ENCODE measurements around the gene DENND4C.

The DENND4C gene

GRCh38 chr9:19298436-19299000, 68.0 kb downstream of the DENND4C start:
- H3K4me1 ChIP-seq (ENCODE audit: control insufficient read depth in 1 of 2, insufficient read depth in 1 of 2, low read depth in 1 of 2, low read length in 1 of 2): no peaks in the 10 kb centered on the region
- H3K4me3 ChIP-seq (ENCODE audit: low read depth in 1 of 2, low read length in 1 of 2): no peak overlapping the region
- no peaks in the 10 kb centered on the region for H3K9me3 ChIP-seq
- peaks cover 14% of the 10 kb centered on the region for H3K36me3 ChIP-seq
- H3K27ac ChIP-seq: no peak overlapping the region
- no peak for TF ChIP-seq CTCF (IDR thresholded peaks at IDR 0.05)
- no peaks in the 10 kb centered on the region for H3K27me3 ChIP-seq

GRCh38 chr9:19303216-19303615, 72.7 kb downstream of the DENND4C start:
- Histone ChIP-seq H3K9me3 (no peaks in the 10 kb centered on the region), H3K27me3 (no peaks in the 10 kb centered on the region), H3K4me3 (ENCODE audit: low read depth in 1 of 2, low read length in 1 of 2) (no peak overlapping the region), H3K36me3 (peaks cover 15% of the 10 kb centered on the region), H3K27ac (no peak overlapping the region), H3K4me1 (ENCODE audit: control insufficient read depth in 1 of 2, insufficient read depth in 1 of 2, low read depth in 1 of 2, low read length in 1 of 2) (no peaks in the 10 kb centered on the region)
- TF ChIP-seq CTCF (IDR thresholded peaks at IDR 0.05): no peak

- H3K9me3 ChIP-seq: no peaks in the 10 kb centered on the region
- H3K4me3 ChIP-seq (ENCODE audit: low read depth in 1 of 2, low read length in 1 of 2): no peak overlapping the region
- H3K27ac ChIP-seq: no peak overlapping the region
These were observed 76.1 kb downstream of the DENND4C start for GRCh38 chr9:19306568-19306967.

GRCh38 chr9:19310246-19310645, 79.8 kb downstream of the DENND4C start:
- Histone ChIP-seq H3K9me3 (no peaks in the 10 kb centered on the region), H3K36me3 (peaks cover 5% of the 10 kb centered on the region), H3K27ac (no peak overlapping the region), H3K4me1 (ENCODE audit: control insufficient read depth in 1 of 2, insufficient read depth in 1 of 2, low read depth in 1 of 2, low read length in 1 of 2) (no peaks in the 10 kb centered on the region), H3K4me3 (ENCODE audit: low read depth in 1 of 2, low read length in 1 of 2) (no peak overlapping the region), H3K27me3 (no peaks in the 10 kb centered on the region)
- no peak for TF ChIP-seq CTCF (IDR thresholded peaks at IDR 0.05)

More at GRCh38 chr9:19306568-19306967, 76.1 kb downstream of the DENND4C start:
- H3K4me1 ChIP-seq (ENCODE audit: control insufficient read depth in 1 of 2, insufficient read depth in 1 of 2, low read depth in 1 of 2, low read length in 1 of 2): no peaks in the 10 kb centered on the region
- no peaks in the 10 kb centered on the region for H3K27me3 ChIP-seq
- TF ChIP-seq CTCF (IDR thresholded peaks at IDR 0.05): no peak
- H3K36me3 ChIP-seq: peaks cover 5% of the 10 kb centered on the region

GRCh38 chr9:19313573-19313972, 83.1 kb downstream of the DENND4C start:
- no peaks in the 10 kb centered on the region for H3K9me3 ChIP-seq
- no peak overlapping the region for H3K4me3 ChIP-seq (ENCODE audit: low read depth in 1 of 2, low read length in 1 of 2)
- H3K36me3 ChIP-seq: no peaks in the 10 kb centered on the region
- no peak overlapping the region for H3K27ac ChIP-seq
- H3K27me3 ChIP-seq: no peaks in the 10 kb centered on the region
- H3K4me1 ChIP-seq (ENCODE audit: control insufficient read depth in 1 of 2, insufficient read depth in 1 of 2, low read depth in 1 of 2, low read length in 1 of 2): no peaks in the 10 kb centered on the region
- no peak for TF ChIP-seq CTCF (IDR thresholded peaks at IDR 0.05)

GRCh38 chr9:19320495-19320894, 90.0 kb downstream of the DENND4C start:
- no peak for TF ChIP-seq CTCF (IDR thresholded peaks at IDR 0.05)
- Histone ChIP-seq H3K9me3 (no peaks in the 10 kb centered on the region), H3K4me3 (ENCODE audit: low read depth in 1 of 2, low read length in 1 of 2) (no peak overlapping the region), H3K4me1 (ENCODE audit: control insufficient read depth in 1 of 2, insufficient read depth in 1 of 2, low read depth in 1 of 2, low read length in 1 of 2) (peaks cover 0 to 6% of the 10 kb centered on the region in 2 experiments), H3K36me3 (no peaks in the 10 kb centered on the region), H3K27me3 (no peaks in the 10 kb centered on the region), H3K27ac (no peak overlapping the region)

Measured in neutrophil (primary cell).